Parathyroid adenoma (tissue), 2 donors: Measurements from ENCODE around the gene RIPOR3.

Experiments used
- H2AFZ ChIP-seq: fragments of 300-600 bp; sonication (generic); one replicate; pipeline ENCODE4 v1.7.0; 2017; ENCODE audit warnings: antibody characterized with exemption, mild to moderate bottlenecking
- H3K27ac ChIP-seq: fragments of 300-600 bp; sonication (generic); one replicate; pipeline ENCODE4 v1.7.0; 2017
- H3K27me3 ChIP-seq: fragments of 300-600 bp; sonication (generic); one replicate; pipeline ENCODE4 v1.7.0; 2017; ENCODE audit warnings: low read length; ENCODE audit not compliant: control insufficient read depth, insufficient read depth
- H3K36me3 ChIP-seq: fragments of 300-600 bp; sonication (generic); one replicate; pipeline ENCODE4 v1.7.0; 2017; ENCODE audit warnings: low read length; ENCODE audit not compliant: control insufficient read depth, insufficient read depth
- H3K4me1 ChIP-seq: fragments of 300-600 bp; sonication (generic); one replicate; pipeline ENCODE4 v1.7.0; 2017; ENCODE audit warnings: control low read depth
- H3K4me2 ChIP-seq: fragments of 300-600 bp; sonication (generic); one replicate; pipeline ENCODE4 v1.7.0; 2017; ENCODE audit warnings: low read length
- H3K4me3 ChIP-seq: fragments of 300-600 bp; sonication (generic); one replicate; pipeline ENCODE4 v1.7.0; 2017; ENCODE audit warnings: low read depth, low read length
- H3K79me2 ChIP-seq: fragments of 300-600 bp; sonication (generic); one replicate; pipeline ENCODE4 v1.7.0; 2017; ENCODE audit warnings: control low read depth
- H3K9ac ChIP-seq: fragments of 300-600 bp; sonication (generic); one replicate; pipeline ENCODE4 v1.7.0; 2017; ENCODE audit warnings: mild to moderate bottlenecking
- H3K9me3 ChIP-seq: fragments of 300-600 bp; sonication (generic); one replicate; pipeline ENCODE4 v1.7.0; 2017; ENCODE audit warnings: low read length; ENCODE audit not compliant: control insufficient read depth
- CTCF ChIP-seq: fragments of 300-600 bp; sonication (generic); IDR thresholded peaks from one replicate; pipeline ENCODE4 v1.7.0; 2017; ENCODE audit warnings: antibody characterized with exemption, mild to moderate bottlenecking
- donor health status: primary hyperparathyroidism.

RIPOR3 gene

GRCh38 chr20:50585678-50586077, 105.7 kb downstream of the RIPOR3 start:
- Histone ChIP-seq H3K79me2 (peaks cover 8% of the 10 kb centered on the region), H3K36me3 (no peaks in the 10 kb centered on the region), H3K9me3 (no peaks in the 10 kb centered on the region), H3K4me2 (no peak overlapping the region), H3K27ac (no peak overlapping the region), H3K27me3 (no peaks in the 10 kb centered on the region), H3K4me3 (no peak overlapping the region), H3K4me1 (peaks cover 18% of the 10 kb centered on the region), H2AFZ (no peak overlapping the region), H3K9ac (no peak overlapping the region)
- TF ChIP-seq CTCF: no peak

DNA sequence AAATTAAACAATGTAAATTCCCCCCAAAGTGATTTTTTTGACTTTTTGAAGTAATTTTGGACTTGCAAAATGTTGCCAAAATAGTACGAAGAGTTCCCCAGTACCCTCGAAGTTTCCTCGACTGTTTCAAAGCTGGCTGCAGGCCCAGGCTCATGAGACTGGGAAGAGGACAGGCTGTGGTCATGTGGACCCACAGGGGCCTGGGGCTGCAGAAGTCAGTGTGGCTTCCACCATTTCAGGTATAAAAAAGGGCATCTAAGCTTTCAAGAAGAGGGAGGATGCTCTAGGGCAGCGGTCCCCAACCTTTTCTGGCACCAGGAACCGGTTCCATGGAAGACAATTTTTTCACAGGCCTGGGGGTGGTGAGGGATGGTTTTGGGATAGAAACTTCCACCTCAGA, 106.1 kb downstream of the RIPOR3 start:
- Histone ChIP-seq H3K36me3 (no peaks in the 10 kb centered on the region), H3K27ac (no peak overlapping the region)
- no peak for TF ChIP-seq CTCF

DNA sequence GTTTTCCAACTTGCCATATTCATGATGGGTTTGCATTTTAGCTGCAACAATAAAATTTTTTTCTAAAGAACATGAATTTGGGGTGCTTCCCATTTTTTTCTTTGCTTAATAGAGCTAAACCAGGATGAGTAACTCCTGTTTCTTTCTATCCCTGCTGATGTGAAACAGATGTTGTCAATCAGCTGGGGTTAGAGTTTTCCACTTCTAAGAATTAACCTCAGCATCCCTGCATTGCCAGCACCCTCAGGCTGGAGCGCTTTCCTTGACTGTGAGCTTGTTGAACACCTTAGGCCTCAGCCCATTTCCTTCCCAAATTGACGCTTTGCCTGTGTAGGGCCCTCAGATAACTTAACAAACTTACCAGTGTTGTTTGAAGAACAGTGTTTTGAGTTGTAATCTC, 106.7 kb downstream of the RIPOR3 start:
- H3K36me3 ChIP-seq: no peaks in the 10 kb centered on the region
- H3K9me3 ChIP-seq: no peaks in the 10 kb centered on the region
- peaks cover 8% of the 10 kb centered on the region for H3K79me2 ChIP-seq
- no peak overlapping the region for H3K4me3 ChIP-seq
- no peaks in the 10 kb centered on the region for H3K27me3 ChIP-seq
- H3K9ac ChIP-seq: no peak overlapping the region
- TF ChIP-seq CTCF: no peak
- H3K4me2 ChIP-seq: no peak overlapping the region
- H2AFZ ChIP-seq: no peak overlapping the region
- no peak overlapping the region for H3K27ac ChIP-seq
- H3K4me1 ChIP-seq: peaks cover 18% of the 10 kb centered on the region

More for the DNA sequence above, 106.1 kb downstream of the RIPOR3 start:
- H3K79me2 ChIP-seq: peaks cover 8% of the 10 kb centered on the region
- H3K4me2 ChIP-seq: no peak overlapping the region
- no peak overlapping the region for H2AFZ ChIP-seq
- no peaks in the 10 kb centered on the region for H3K27me3 ChIP-seq
- H3K4me3 ChIP-seq: no peak overlapping the region
- no peaks in the 10 kb centered on the region for H3K9me3 ChIP-seq
- peaks cover 18% of the 10 kb centered on the region for H3K4me1 ChIP-seq
- H3K9ac ChIP-seq: no peak overlapping the region

GRCh38 chr20:50583442-50584150, 107.7 kb downstream of the RIPOR3 start:
- H2AFZ ChIP-seq: no peak overlapping the region
- H3K27ac ChIP-seq: no peak overlapping the region
- no peaks in the 10 kb centered on the region for H3K27me3 ChIP-seq
- no peak overlapping the region for H3K4me2 ChIP-seq
- H3K4me3 ChIP-seq: no peak overlapping the region
- no peaks in the 10 kb centered on the region for H3K9me3 ChIP-seq
- no peaks in the 10 kb centered on the region for H3K36me3 ChIP-seq
- no peak for TF ChIP-seq CTCF
- peaks cover 8% of the 10 kb centered on the region for H3K79me2 ChIP-seq
- peaks cover 18% of the 10 kb centered on the region for H3K4me1 ChIP-seq
- no peak overlapping the region for H3K9ac ChIP-seq

GRCh38 chr20:50582591-50583234, 108.6 kb downstream of the RIPOR3 start:
- Histone ChIP-seq H3K79me2 (peaks cover 8% of the 10 kb centered on the region), H3K4me3 (no peak overlapping the region), H3K36me3 (no peaks in the 10 kb centered on the region), H3K27ac (peak overlapping the region; percentile 47), H2AFZ (no peak overlapping the region), H3K9ac (no peak overlapping the region), H3K4me1 (peaks cover 18% of the 10 kb centered on the region), H3K4me2 (no peak overlapping the region), H3K27me3 (no peaks in the 10 kb centered on the region), H3K9me3 (no peaks in the 10 kb centered on the region)
- TF ChIP-seq CTCF: no peak
